NCI-H345 treated with DMSO at 0.1 percent for 48 hours (cell line): ENCODE data around the gene INHA.

Experiments used
- DNase-seq: peaks from one replicate; lab custom pipeline; 2025; ENCODE audit not compliant: unreplicated experiment; lab: John Stamatoyannopoulos, UW

The INHA gene

DNA sequence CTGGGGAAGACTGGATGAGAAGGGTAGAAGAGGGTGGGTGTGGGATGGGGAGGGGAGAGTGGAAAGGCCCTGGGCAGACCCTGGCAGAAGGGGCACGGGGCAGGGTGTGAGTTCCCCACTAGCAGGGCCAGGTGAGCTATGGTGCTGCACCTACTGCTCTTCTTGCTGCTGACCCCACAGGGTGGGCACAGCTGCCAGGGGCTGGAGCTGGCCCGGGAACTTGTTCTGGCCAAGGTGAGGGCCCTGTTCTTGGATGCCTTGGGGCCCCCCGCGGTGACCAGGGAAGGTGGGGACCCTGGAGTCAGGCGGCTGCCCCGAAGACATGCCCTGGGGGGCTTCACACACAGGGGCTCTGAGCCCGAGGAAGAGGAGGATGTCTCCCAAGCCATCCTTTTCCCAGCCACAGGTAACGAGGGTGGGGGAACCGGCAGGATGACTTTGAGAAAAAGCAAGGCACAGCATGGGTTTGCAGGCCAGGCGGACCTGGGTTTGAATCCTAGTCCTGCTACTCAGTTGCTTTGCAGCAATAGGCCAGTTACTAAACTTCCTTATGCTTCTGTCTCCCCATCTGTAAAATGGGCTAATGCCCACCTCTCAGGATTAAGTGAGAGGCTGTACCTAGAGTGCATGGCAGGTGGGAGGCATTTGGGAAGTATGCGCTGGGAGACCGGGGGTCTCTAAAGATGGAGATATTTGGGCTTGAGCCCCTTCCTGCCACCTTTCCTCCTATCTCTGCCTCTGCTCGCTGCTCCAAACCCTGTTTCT lies at the start of gene INHA:
TSS of gene INHA (plus strand) at position 74 of the 765 bp plus-strand sequence. CDS start at position 139, 65 bp downstream.
- no peak for DNase-seq

DNA sequence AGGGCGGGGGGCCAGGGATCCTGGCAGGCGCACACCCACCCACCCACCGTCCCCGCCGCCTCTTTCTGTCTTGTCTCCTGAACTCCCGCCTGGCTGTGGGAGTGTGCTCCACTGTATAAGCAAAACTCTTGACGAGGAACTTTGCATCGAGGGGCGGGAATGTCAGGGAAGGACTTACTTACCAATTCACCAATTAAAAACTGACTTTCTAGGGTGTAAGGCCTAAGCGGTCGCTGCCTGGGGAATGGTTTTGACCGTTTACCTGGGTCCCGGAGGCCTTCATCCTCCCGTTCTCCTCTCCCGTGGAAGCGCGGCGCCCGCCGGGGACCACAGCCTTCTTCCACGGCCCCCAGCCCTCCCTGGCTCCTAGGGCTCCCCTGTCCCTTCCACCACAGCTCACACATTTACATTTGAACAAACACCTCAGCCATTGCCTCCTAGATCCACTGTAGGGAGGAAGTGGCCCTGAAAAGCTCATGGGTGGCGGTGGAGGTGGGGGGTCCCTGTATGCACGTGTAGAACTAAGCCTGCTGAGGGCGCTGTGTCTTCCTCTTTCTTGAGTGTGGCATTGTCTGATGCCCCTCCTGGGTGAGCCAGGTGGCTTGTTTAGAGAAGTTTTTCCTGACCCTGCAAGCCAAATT lies 49.0 kb upstream of the INHA start:
- no peak for DNase-seq

GRCh38 chr2:219524817-219525216 lies 47.3 kb upstream of the INHA start:
- DNase-seq: no peak

GRCh38 chr2:219525533-219526232 lies 46.4 kb upstream of the INHA start:
- no peak for DNase-seq

- no peak for DNase-seq
Measured at GRCh38 chr2:219526320-219527075, 45.6 kb upstream of the INHA start.

DNA sequence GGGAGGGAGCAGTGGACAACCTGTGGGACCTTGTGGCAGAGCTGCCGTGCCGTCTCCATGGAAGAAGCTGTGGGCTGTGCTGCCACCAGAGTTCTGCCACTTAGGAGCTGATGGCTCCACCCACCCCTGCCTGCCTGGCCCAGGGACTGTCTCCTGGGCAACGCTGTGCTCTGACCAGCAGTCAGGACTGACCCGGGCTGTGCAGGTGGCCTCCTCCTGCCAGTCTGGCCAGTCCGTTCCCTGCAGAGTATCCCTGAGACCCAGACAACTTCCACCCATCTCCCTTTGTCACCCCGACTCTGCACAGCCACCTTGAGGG lies 45.1 kb upstream of the INHA start:
- DNase-seq: no peak

GRCh38 chr2:219527472-219527871 lies 44.6 kb upstream of the INHA start:
- no peak for DNase-seq

- DNase-seq: peak; percentile 83
Measured at GRCh38 chr2:219530048-219530963, 41.8 kb upstream of the INHA start.

GRCh38 chr2:219531639-219532377 lies 40.3 kb upstream of the INHA start:
- no peak for DNase-seq

DNA sequence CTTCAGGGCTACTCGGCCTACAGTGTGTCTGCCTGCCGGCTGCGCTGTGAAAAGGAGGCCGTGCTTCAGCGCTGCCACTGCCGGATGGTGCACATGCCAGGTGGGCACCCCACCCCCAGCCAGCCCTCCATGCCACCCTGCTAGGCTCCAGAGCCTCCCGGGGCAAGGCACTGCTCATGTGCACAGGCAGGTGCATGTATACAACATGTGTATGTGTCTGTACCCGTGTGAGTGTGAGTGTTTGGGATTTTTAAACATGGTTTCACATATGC lies 39.8 kb upstream of the INHA start:
- DNase-seq: no peak

GRCh38 chr2:219533930-219534661 lies 38.0 kb upstream of the INHA start:
- DNase-seq: no peak

GRCh38 chr2:219536425-219536824 lies 35.7 kb upstream of the INHA start:
- no peak for DNase-seq

GRCh38 chr2:219536967-219537366 lies 35.1 kb upstream of the INHA start:
- DNase-seq: no peak

- no peak for DNase-seq
Measured at GRCh38 chr2:219537657-219538488, 34.2 kb upstream of the INHA start.

DNA sequence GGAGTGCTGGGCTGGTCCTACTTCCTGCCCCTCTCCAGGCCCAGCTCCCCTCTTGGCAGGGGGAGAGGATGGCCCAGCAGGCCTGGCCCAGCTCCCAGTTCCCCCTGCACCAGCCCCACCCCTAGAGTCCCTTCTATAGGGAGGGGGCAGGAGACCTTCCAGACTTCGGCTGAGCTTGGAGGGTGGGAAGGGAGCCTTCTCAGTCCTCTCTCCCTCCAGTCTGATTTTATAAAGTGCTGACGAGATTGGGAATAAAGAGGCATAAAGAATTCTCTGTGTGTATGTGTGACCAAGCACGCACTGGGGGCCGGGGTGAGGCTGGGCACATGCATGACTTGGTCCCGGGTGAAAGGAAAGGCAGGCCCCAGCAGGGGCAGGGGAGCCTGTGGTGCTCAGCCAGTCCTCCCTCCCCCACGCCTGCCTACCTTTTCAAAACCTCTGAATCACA lies 33.6 kb upstream of the INHA start:
- no peak for DNase-seq

DNA sequence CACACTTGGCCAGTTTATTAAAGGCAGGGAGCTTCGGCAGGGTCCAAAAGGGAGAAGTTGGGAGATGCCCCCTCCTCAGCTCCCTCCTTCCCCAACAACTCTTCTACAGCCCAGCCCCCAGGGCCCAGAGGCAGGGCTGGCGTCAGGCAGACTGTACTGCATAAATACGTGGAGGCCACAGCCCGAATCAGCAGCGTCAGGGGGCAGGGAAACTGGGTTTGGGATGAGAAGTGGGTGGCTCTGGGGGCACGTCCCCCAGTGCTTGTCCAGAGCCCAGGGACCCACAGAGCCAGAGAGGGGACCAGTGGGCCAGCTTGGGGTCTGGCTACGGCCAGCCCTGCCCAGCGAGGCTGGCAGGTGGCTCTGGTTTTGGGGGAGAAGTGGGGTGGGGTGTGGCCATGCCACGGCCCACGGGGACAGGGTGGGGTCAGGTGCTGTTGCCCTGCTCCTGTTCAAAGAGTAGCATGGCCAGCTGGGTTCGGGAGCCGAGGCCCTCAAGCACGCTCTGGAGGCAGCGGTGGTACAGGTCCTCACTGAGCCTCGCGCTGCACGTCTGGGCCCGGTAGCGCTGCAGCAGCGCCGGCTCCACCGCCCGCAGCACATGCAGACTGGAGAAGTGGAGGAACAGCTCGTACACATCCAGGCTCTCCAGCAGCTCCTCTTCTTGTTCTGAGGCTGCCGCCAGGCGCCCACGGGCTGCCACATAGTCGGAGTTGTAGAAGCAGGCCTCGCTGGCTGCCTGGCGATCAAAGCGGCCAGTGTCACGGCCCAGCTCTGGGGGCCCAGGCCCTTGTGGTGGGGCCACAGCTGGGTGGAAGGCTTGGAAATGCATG lies 32.9 kb upstream of the INHA start:
- DNase-seq: no peak

- DNase-seq: no peak
Measured at GRCh38 chr2:219539926-219540678, 32.0 kb upstream of the INHA start.
